Effector CD4-positive, alpha-beta T cell (primary cell): ENCODE measurements around the gene CD200.
"Not testable (repeated sequence)": the region's sequence is repeated elsewhere in the genome, so short reads cannot be mapped to it uniquely, and the experiment has no call there.

Source experiments
- DNase-seq: peaks from one replicate; pipeline ENCODE4 v3.0.0-alpha.2; 2020

Gene CD200

DNA sequence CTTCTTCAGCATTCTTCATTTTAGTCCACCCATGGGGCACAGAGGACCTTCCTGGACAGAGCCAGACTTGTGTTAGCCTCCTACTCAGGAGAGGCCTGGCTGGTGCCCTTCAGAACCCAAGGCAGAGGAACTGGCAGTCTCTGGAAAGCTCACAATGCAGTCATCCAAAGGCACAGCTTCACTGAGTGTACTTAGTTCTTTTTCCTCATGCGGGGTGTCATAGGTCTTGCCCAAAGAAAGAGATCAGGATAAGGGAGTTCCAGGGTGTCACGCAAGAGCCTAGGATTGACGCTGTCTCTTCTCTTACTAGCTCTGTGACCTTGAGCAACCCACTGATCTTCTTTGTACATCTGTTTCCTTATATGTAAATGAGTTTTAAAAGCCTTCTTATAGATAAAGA is 58.7 kb downstream of the CD200 start:
- no peak for DNase-seq

DNA sequence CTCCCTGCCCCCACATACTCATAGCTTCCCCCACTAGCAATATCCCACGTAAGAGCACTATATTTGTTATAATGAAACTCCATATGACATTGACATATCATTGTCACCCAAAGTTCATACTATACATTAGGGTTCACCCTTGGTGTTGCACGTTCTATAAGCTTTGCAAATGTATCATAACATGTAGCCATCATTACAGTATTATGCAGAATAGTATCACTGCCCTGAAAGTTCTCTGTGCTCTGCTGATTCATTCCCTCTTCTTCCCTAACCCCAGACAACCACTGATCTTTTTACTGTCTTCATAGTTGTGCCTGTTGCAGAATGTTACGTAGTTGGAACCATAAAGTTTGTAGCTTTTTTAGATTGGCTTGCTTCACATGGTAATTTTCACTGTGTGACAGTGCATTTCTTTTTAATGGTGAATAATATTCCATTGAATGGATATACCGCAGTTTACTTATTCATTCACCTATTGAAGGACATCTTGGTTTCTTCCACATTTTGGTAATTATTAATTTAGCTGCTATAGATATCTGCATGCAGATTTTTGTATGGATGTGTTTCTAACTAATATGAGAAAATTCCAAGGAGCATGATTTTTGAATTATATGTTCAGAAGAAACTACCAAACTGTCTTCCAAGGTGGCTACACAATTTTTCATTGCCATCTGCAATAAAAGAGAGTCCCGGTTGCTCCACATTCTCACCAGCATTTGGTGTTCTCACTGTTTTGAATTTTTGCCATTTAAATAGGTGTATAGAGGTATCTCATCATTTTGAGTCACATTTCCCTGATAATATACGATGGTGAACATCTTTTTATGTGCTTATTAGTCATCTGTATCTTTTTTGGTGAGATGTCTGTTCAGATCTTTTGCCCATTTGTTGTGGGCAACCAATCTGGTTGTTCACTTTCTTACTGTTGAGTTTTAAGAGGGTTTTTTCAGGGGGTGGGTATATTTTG is 59.7 kb downstream of the CD200 start:
- no peak for DNase-seq

DNA sequence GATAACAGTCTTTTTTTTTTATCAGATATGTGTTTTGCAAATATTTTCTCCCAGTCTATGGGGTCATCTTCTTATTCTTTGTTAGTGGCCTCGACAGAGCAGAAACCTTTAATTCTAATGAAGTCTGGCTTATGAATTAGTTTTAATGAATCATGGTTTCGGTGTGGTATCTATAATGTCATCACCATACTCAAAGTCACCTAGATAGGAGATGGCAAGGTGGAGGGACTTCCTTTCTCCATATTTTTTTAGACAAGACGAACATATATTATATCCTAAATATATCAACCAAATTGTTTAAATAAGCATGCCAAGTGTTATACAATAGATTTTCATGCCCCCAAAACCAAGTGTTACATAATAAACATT is 60.4 kb downstream of the CD200 start:
- no peak for DNase-seq

DNA sequence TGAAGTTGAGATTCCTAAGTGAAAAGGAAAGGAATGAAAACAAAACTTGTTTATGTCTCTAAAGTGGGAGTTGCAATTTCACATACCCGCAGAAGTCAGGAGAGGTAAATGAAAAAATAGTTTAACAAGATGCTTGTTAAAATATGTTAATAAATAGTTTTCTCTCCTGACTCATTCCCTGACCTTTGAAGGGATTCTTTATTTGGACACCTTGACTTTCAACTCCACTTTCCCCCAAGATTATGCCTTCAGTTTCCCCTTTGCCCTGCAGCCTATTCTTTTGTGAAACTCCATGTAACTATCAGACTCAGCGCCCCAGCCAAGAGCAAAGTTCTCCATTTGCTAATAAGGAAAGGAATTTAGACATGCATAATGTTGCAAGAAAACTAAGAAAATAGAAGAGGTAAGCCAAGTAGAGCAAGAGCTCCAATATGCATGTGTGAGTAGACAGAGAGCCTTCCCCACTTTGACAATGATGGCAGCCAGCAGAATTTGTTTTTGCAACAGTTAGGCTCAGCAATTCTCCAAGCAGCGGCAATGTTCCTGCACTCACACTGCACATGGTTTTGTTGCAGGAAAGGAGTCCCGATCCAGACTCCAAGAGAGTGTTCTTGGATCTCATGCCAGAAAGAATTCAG is 61.2 kb downstream of the CD200 start:
- DNase-seq: no peak

DNA sequence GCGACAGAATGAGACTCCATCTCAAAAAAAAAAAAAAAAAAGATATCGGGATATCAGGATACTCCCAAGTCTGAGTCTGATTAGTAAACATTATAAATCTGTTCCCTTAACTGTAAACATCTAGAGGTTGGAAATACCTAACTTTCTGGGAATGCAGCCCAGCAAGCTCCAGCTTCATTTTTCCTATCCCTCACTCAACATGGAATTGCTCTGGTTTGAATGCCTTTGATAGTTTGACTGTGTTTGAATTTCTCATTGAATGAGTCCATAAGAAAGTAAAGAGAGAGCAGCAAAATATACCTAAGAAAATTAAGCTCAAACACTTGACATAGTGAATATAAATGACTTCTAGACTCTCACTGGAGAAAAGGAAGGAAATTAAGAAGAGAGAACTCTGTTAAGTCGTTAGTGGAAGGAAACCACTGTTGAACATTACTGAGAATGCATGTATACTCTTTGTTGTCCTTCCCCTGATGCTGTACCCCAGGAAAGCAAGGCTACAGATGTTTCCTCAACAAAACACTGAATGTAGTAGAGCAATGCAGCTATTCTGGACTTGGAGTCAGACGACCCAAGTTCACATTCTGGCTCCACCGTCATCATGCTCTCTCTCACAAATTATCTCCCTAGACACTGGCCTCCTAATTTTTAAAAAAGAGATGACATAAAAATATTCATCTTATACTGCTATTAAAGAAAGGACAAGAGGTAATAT is 62.4 kb downstream of the CD200 start:
- no peak for DNase-seq

DNA sequence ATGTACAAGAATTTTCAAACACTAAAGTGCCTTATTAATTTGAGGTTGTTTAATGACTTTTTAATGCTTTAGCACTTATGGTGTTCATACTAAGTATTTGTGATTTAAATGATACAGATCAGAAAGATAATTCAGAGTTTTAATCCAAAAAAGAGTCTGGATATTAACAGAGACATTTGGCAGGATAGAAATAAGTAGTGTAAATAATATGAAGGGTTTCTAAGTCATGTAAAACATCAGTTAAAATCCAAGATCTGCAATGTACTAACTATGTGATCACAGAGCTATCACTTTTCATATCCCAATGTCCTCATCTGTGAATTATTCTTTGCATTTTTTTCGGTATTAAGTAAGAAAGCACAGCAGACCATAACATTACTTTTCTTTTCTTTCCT is 62.9 kb downstream of the CD200 start:
- DNase-seq: no peak

DNA sequence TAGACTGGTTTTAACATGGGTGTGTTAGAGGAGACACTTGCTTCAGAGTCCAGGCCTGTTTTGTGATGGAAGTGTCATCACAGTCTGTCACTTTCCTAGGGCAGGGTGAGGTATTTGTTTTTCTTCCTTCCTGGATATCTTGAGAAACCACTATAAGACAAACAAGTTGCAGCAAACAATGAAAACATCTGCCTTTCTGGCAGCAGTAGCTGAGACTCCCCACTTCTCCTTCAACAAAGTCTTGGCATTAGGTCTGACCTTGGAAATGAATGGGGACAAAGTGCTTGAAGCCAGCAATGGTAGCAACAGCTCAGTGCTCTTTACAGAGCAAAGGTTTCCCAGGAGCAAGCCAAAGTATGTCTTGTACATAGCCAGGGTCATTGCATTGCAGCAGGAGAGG is 64.6 kb downstream of the CD200 start:
- DNase-seq: no peak

DNA sequence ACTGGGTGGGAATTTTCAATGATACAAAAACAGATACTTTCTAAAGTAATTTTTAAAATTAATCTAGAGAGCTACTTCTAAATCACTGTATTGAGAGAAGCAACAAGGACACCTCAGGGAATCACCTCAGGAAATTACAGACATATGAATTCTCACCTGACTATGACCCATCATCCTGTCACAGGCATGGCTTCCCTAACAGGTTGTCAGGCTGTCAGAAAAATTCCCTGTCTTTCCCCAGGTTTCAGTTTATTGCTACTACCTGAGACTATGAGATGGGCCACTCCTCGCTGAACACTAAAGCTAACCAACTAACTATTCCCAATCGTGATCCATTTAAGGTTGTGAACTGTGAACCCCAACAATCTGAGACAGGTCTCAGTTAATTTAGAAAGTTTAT is 66.1 kb downstream of the CD200 start:
- no peak for DNase-seq

DNA sequence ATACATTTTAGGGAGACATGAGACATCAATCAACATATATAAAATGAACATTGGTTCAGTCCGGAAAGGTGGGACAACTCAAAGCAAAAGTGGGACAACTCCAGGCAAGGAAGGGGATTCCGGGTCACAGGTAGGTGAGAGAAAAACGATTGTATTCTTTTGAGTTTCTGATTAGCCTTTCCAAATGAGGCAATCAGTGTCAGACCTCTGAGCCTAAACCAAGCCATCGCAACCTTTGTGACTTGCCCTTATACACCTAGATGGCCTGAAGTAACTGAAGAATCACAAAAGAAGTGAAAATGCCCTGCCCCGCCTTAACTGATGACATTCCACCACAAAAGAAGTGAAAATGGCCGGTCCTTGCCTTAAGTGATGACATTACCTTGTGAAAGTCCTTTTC is 66.6 kb downstream of the CD200 start:
- DNase-seq: not testable (repeated sequence)

DNA sequence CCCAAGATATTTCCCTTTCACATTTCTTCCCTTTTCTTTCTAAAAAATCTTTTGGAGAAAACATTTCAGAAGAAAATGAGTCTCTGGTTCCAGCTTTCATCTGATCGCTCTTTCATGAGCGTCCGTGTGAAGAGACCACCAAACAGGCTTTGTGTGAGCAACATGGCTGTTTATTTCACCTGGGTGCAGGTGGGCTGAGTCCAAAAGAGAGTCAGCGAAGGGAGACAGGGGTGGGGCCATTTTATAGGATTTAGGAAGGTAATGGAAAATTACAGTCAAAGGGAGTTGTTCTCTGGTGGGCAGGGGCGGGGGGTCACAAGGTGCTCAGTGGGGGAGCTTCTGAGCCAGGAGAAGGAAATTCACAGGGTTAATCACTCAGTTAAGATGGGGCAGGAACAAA is 67.4 kb downstream of the CD200 start:
- not testable (repeated sequence) for DNase-seq

DNA sequence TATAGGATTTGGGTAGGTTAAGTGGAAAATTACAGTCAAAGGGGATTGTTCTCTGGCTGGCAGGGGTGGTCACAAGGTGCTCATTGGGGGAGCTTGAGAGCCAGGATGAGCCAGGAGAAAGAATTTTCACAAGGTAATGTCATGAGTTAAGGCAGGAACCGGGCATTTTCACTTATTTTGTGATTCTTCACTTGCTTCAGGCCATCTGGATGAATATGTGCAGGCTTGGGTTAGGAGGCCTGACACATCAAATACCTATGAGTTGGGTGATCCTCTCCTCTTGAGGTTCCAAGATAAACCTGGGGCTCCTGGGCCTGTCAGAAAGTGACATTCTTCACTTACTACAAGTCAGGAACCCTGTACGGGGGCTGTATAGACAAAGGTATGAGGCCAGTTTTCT is 68.7 kb downstream of the CD200 start:
- DNase-seq: no peak

DNA sequence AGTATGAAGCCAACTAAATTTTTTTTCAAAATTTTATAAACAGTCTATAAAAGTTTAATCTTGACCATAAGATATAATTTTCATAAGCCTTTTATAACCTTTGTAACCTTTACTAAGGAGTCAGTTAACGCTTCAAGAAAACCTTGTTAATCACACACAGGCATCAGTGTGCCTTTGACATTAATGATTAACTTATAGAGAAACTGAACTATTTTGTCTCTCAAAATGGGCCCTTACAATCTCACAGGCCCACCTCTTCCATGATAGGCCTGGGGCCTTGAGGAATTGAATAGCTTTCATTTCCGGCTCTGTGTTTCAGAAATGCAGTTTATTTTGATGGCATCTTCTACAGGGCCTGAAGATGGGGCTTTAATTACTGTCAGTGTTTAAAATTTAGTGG is 70.1 kb downstream of the CD200 start:
- DNase-seq: no peak

DNA sequence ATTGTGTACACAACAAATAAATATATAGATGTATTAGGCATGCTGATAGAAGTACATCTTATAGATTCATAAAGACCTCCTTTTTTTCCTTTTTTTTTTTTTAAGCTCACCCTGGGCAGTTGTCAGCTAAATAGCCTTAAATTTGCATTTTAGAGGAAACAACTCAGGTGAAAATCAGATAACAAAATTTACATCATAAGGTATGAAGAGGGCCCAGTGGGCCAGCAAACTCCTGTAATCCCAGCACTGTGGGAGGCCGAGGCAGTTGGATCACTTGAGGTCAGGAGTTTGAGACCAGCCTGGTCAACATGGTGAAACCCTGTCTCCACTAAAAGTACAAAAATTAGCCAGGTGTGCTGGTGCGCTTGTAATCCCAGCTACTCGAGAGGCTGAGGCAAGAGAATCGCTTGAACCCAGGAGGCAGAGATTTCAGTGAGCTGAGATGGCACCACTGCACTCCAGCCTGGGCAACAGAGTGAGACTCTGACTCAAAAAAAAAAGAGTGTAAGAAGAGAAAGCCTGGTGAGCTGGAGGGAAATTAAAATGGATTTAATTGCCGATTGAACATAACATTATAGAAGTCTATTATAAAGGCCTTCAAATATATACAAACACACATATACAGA is 72.1 kb downstream of the CD200 start:
- DNase-seq: not testable (repeated sequence)

DNA sequence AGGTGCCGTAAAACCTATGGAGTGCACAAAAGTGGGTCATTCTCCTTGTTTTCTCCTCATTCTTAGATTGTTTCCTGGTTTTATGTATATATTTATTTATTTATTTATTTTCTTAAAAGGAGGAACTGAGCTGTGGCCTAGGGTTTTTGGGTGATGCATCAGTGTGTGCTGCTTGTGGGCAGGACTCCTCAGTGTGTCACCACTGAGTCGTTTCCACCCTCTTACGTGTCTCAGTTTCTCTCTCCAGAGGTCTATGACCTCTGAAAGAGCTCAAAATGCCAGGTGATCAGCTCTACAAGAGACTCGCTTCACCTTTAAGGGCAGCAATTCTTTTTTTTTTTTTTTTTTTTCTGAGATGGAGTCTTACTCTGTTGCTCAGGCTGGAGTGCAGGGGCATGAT is 72.9 kb downstream of the CD200 start:
- no peak for DNase-seq

DNA sequence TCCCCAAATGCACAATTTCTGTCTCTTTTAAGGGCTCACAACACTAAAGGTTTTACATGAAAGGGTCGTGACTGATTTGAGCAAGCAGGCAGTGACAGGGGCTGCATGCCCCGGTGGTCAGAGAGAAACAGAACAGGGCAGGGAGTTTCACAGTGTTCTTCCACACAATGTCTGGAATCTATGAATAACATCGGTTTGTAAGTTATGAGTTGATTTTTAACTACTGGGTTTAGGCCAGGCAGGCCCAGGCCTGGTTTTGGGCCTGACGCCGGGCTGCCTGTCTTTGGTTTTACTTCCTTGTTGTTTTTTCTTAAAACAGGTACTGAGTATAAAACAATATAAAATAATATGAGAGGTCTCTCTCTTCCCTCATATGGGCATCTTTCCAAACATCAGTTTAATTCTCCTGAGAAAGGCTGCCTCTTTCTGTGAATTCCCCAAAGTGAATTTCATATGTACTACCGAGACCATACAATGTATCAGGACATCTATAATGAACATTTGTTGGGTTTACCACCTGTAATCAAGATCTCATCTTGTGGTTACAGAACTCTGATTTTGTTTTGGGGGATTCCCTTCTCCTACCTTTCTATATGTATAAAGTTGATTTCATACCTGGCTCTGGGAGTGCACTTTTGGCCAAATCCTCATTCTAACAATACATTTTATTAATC is 74.4 kb downstream of the CD200 start:
- no peak for DNase-seq

DNA sequence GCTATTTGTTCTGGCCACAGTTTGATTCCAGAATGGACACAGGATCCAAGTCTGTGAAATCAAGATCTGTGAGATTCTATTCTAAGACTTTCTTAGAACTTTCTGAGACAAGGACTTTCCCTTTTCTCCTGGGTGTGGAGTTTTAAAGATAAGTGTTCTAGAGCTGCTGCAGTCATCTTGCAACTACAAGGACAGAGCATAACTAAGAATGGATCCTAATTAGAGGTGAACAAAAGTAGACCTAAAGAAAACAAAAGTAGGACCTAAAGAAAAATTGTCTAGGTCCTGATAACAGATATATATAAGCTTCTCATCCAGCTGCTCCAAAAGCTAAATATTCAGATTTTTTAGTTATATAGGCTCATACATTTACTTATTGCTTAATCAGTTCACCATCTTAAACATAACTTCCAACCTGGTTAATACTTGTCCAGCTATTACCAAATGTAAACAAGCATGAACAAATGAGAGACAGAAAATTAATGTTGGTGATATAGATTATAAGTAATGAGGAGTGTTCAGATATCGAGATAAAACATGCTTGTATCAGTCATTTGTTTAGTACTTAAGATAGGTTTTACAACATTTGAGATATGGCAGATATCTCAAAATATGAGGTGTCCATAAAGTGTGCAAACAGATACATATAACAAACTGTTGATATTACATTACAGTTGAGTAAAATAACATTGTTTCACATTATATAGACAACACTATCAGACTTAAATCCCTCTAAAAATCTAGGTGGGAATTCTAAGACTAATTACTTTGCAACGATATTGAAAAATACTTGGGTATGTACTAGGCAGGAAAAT is 75.1 kb downstream of the CD200 start:
- no peak for DNase-seq

DNA sequence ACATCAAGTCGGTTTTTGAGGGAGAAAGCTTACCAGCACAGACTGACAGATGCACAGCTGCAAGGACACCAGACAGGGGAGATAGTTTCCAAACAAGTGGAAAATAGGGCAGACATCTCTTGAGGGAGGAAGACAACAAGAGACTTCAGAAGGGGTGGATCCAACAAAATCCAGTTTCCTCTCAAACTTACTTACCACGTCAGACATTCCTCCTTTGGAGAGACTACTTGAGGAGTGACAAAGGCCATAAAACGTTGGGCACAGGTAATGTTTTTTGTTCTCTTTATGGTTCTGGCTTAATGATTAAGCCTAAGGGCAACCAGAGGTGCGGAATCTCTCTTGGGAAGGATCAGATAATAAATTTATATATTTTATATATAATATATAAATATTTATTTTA is 76.1 kb downstream of the CD200 start:
- no peak for DNase-seq

DNA sequence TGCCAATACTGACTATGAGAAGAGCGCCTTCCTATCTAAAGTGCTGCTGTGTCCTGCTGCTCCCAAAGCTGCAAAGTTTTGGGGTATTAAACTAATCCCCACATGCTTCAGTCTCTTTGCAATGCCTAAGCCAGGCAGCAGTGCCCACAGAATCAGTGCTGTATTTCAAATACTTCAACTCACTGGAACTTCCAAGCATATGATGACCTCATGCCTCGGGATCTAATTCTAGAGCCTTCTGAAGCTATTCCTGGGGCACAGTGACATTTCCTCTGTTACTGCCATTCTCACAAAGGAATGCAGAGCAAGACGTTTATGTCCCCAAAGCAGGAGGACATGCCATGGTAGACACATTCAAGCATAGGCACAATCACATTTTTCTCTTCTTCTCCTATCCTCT is 78.5 kb downstream of the CD200 start:
- no peak for DNase-seq
